ENCODE data around the gene FKRP.
A peak's percentile ranks its signal among the peaks of the same experiment; 100 is the strongest.
"Not testable (repeated sequence)": the region's sequence is repeated elsewhere in the genome, so short reads cannot be mapped to it uniquely, and the experiment has no call there.

The FKRP gene

GRCh38 chr19:46785054-46785979 lies 39.5 kb downstream of the FKRP start:
- no peak for DNase-seq (ENCODE audit: low read depth in 2 of 2, low spot score in 1 of 2)

GRCh38 chr19:46785980-46786235 lies 40.1 kb downstream of the FKRP start:
- no peak for DNase-seq (ENCODE audit: low read depth in 2 of 2, low spot score in 1 of 2)

GRCh38 chr19:46786236-46787039 lies 40.6 kb downstream of the FKRP start:
- DNase-seq (ENCODE audit: low read depth in 2 of 2, low spot score in 1 of 2), result peak; percentile 75

- no peak for DNase-seq (ENCODE audit: low read depth in 2 of 2, low spot score in 1 of 2)
Measured at GRCh38 chr19:46787040-46787330, 41.1 kb downstream of the FKRP start.

- no peak for DNase-seq (ENCODE audit: low read depth in 2 of 2, low spot score in 1 of 2)
Measured at GRCh38 chr19:46787331-46788261, 41.7 kb downstream of the FKRP start.

- peak; percentile 92 to 96 for DNase-seq (ENCODE audit: low read depth in 2 of 2, low spot score in 1 of 2)
Measured at GRCh38 chr19:46788262-46788967, 42.6 kb downstream of the FKRP start, which contains the start of gene SLC1A5. Gene SLC1A5 (minus strand): TSS chr19:46788594. CDS start chr19:46787965, 629 bp downstream.

- no peak for DNase-seq (ENCODE audit: low read depth in 2 of 2, low spot score in 1 of 2)
Measured at GRCh38 chr19:46788968-46789338, 43.1 kb downstream of the FKRP start.

GRCh38 chr19:46789371-46789770 lies 43.5 kb downstream of the FKRP start:
- no peak for DNase-seq (ENCODE audit: low read depth in 2 of 2, low spot score in 1 of 2)

- DNase-seq (ENCODE audit: low read depth in 2 of 2, low spot score in 1 of 2), result no peak
Measured at GRCh38 chr19:46791944-46792343, 46.1 kb downstream of the FKRP start.

GRCh38 chr19:46797881-46798280 lies 52.0 kb downstream of the FKRP start:
- DNase-seq (ENCODE audit: low read depth in 2 of 2, low spot score in 1 of 2), result no peak

GRCh38 chr19:46798713-46799112 lies 52.9 kb downstream of the FKRP start:
- DNase-seq (ENCODE audit: low read depth in 2 of 2, low spot score in 1 of 2), result no peak

- DNase-seq (ENCODE audit: low read depth in 2 of 2, low spot score in 1 of 2), result no peak
Measured at GRCh38 chr19:46802152-46802551, 56.3 kb downstream of the FKRP start.

- no peak for DNase-seq (ENCODE audit: low read depth in 2 of 2, low spot score in 1 of 2)
Measured at GRCh38 chr19:46803555-46803954, 57.7 kb downstream of the FKRP start.

GRCh38 chr19:46804432-46804831 lies 58.6 kb downstream of the FKRP start:
- DNase-seq (ENCODE audit: low read depth in 2 of 2, low spot score in 1 of 2), result not testable (repeated sequence)

GRCh38 chr19:46806656-46807055 lies 60.8 kb downstream of the FKRP start:
- no peak for DNase-seq (ENCODE audit: low read depth in 2 of 2, low spot score in 1 of 2)
